IPS-20b (cell line): ENCODE measurements around the gene HK1.

Experiments used
- H3K27ac ChIP-seq: one replicate; pipeline ENCODE4 v1.5.1; 2013; ENCODE audit warnings: low read length
- H3K27me3 ChIP-seq: 2 replicates; pipeline ENCODE4 v1.6.1; 2013; ENCODE audit warnings: mild to moderate bottlenecking, low read length, inconsistent platforms; ENCODE audit not compliant: insufficient read depth
- H3K36me3 ChIP-seq: 2 replicates; pipeline ENCODE4 v1.6.1; 2013; ENCODE audit warnings: low read depth, mild to moderate bottlenecking, inconsistent platforms, low read length, moderate library complexity; ENCODE audit not compliant: insufficient read depth
- H3K4me1 ChIP-seq: 2 replicates; pipeline ENCODE4 v1.6.1; 2013; ENCODE audit warnings: mild to moderate bottlenecking, control low read depth, inconsistent platforms, low read length, moderate library complexity; ENCODE audit not compliant: insufficient read depth
- H3K4me3 ChIP-seq: 2 replicates; pipeline ENCODE4 v1.5.1; 2013; ENCODE audit warnings: mild to moderate bottlenecking, low read length, inconsistent platforms
- H3K9ac ChIP-seq: 2 replicates; pipeline ENCODE4 v1.6.1; 2013; ENCODE audit warnings: low read depth, mild to moderate bottlenecking, inconsistent platforms, low read length, moderate library complexity
- H3K9me3 ChIP-seq: 2 replicates; pipeline ENCODE4 v1.6.1; 2013; ENCODE audit warnings: mild to moderate bottlenecking, low read depth, low read length, inconsistent platforms; ENCODE audit not compliant: insufficient read depth

Gene HK1

GRCh38 chr10:69312528-69312927 is 34.2 kb downstream of the HK1 start:
- peaks cover 15% of the 10 kb centered on the region for H3K4me1 ChIP-seq
- no peak overlapping the region for H3K9ac ChIP-seq
- H3K4me3 ChIP-seq = no peak overlapping the region
- H3K27me3 ChIP-seq = no peaks in the 10 kb centered on the region
- no peaks in the 10 kb centered on the region for H3K36me3 ChIP-seq
- H3K9me3 ChIP-seq = no peaks in the 10 kb centered on the region
- no peak overlapping the region for H3K27ac ChIP-seq

- H3K27me3 ChIP-seq = no peaks in the 10 kb centered on the region
- no peaks in the 10 kb centered on the region for H3K36me3 ChIP-seq
- H3K4me3 ChIP-seq = no peak overlapping the region
- H3K9ac ChIP-seq = no peak overlapping the region
- no peaks in the 10 kb centered on the region for H3K9me3 ChIP-seq
- H3K4me1 ChIP-seq = peaks cover 23% of the 10 kb centered on the region
- H3K27ac ChIP-seq = no peak overlapping the region
Observed at GRCh38 chr10:69315100-69315542, 36.8 kb downstream of the HK1 start.

- Histone ChIP-seq H3K36me3 (no peaks in the 10 kb centered on the region), H3K9ac (no peak overlapping the region), H3K4me1 (peaks cover 25% of the 10 kb centered on the region), H3K9me3 (no peaks in the 10 kb centered on the region), H3K27me3 (no peaks in the 10 kb centered on the region), H3K4me3 (no peak overlapping the region), H3K27ac (no peak overlapping the region)
Observed at GRCh38 chr10:69315610-69316312, 37.5 kb downstream of the HK1 start.

GRCh38 chr10:69316313-69317059 is 38.2 kb downstream of the HK1 start:
- Histone ChIP-seq H3K9ac (no peak overlapping the region), H3K36me3 (no peaks in the 10 kb centered on the region), H3K9me3 (no peaks in the 10 kb centered on the region), H3K4me1 (peaks cover 27% of the 10 kb centered on the region), H3K27ac (no peak overlapping the region), H3K4me3 (no peak overlapping the region), H3K27me3 (no peaks in the 10 kb centered on the region)

GRCh38 chr10:69317175-69317604 is 38.9 kb downstream of the HK1 start:
- no peak overlapping the region for H3K27ac ChIP-seq
- H3K9me3 ChIP-seq = no peaks in the 10 kb centered on the region
- H3K36me3 ChIP-seq = no peaks in the 10 kb centered on the region
- H3K4me1 ChIP-seq = peaks cover 33% of the 10 kb centered on the region
- H3K27me3 ChIP-seq = no peaks in the 10 kb centered on the region
- no peak overlapping the region; the same call in 1 of the 2 replicates for H3K9ac ChIP-seq
- peak overlapping the region; percentile 92; the same call in 1 of the 2 replicates for H3K4me3 ChIP-seq

GRCh38 chr10:69317626-69318105 is 39.4 kb downstream of the HK1 start:
- H3K4me3 ChIP-seq = peak overlapping the region; percentile 92
- no peak overlapping the region for H3K27ac ChIP-seq
- no peaks in the 10 kb centered on the region for H3K9me3 ChIP-seq
- H3K27me3 ChIP-seq = no peaks in the 10 kb centered on the region
- no peaks in the 10 kb centered on the region for H3K36me3 ChIP-seq
- peaks cover 32% of the 10 kb centered on the region for H3K4me1 ChIP-seq
- peak overlapping the region; percentile 74; the same call in 1 of the 2 replicates for H3K9ac ChIP-seq

GRCh38 chr10:69318106-69318866 is 40.0 kb downstream of the HK1 start:
- peaks cover 29% of the 10 kb centered on the region for H3K4me1 ChIP-seq
- peak overlapping the region; percentile 74; the same call in 1 of the 2 replicates for H3K9ac ChIP-seq
- peak overlapping the region; percentile 92 for H3K4me3 ChIP-seq
- no peaks in the 10 kb centered on the region for H3K9me3 ChIP-seq
- no peaks in the 10 kb centered on the region for H3K36me3 ChIP-seq
- H3K27me3 ChIP-seq = no peaks in the 10 kb centered on the region
- H3K27ac ChIP-seq = no peak overlapping the region

- H3K9ac ChIP-seq = peak overlapping the region; percentile 83; the same call in 1 of the 2 replicates
- H3K27ac ChIP-seq = no peak overlapping the region
- H3K27me3 ChIP-seq = no peaks in the 10 kb centered on the region
- H3K4me3 ChIP-seq = peak overlapping the region; percentile 92
- no peaks in the 10 kb centered on the region for H3K36me3 ChIP-seq
- no peaks in the 10 kb centered on the region for H3K9me3 ChIP-seq
- H3K4me1 ChIP-seq = peaks cover 29% of the 10 kb centered on the region
Observed at GRCh38 chr10:69318867-69319727, 40.8 kb downstream of the HK1 start.

- H3K27me3 ChIP-seq = no peaks in the 10 kb centered on the region
- H3K9me3 ChIP-seq = no peaks in the 10 kb centered on the region
- peak overlapping the region; percentile 92 for H3K4me3 ChIP-seq
- no peak overlapping the region for H3K27ac ChIP-seq
- no peaks in the 10 kb centered on the region for H3K36me3 ChIP-seq
- H3K4me1 ChIP-seq = peaks cover 33% of the 10 kb centered on the region
- H3K9ac ChIP-seq = peak overlapping the region; percentile 83; the same call in 1 of the 2 replicates
Observed at GRCh38 chr10:69319841-69320316, 41.6 kb downstream of the HK1 start.

- Histone ChIP-seq H3K9ac (no peak overlapping the region), H3K27ac (no peak overlapping the region), H3K27me3 (no peaks in the 10 kb centered on the region), H3K36me3 (no peaks in the 10 kb centered on the region), H3K4me3 (peak overlapping the region; percentile 92; the same call in 1 of the 2 replicates), H3K4me1 (peaks cover 33% of the 10 kb centered on the region), H3K9me3 (no peaks in the 10 kb centered on the region)
Observed at GRCh38 chr10:69320521-69320920, 42.2 kb downstream of the HK1 start.
